HepG2 (cell line): Measurements from ENCODE around the gene SZRD1. TPM values are rescaled to one million over a fixed set of nuclear protein-coding genes. Genes with fewer than 3 reads are reported as not detected.

Experiments used
- ATAC-seq: fragments of 200-7000 bp; cut with Tn5 transposase; 3 replicates; pipeline ENCODE4 v1.9.1; 2020; ENCODE audit warnings: mild to moderate bottlenecking, moderate library complexity
- BruUV-seq: library from RNA; stranded (reverse); fragments of 400-500 nt; replicated peaks from 2 replicates; lab custom pipeline; 2021; lab: Mats Ljungman, UMichigan
- CTCF ChIA-PET: fragments of 300-600 bp; formaldehyde crosslinking; extraction: SDS; loops from one replicate; lab custom pipeline; 2021; ENCODE audit warnings: low total read pairs, inconsistent platforms, low intra/inter-chr PET ratio; lab: Yijun Ruan, JAX
- POLR2A ChIA-PET: fragments of 350-600 bp; sonication (Branson Sonifier 250); formaldehyde crosslinking; loops from one replicate; lab custom pipeline; 2020; ENCODE audit warnings: antibody characterized with exemption, inconsistent platforms; lab: Yijun Ruan, JAX
- DNase-seq: peaks from one replicate; pipeline ENCODE4 v3.0.0-alpha.2; 2015; ENCODE audit warnings: low spot score
- FAIRE-seq: peaks from 3 replicates; lab custom pipeline; 2011; peaks lifted over from hg19 to GRCh38; lab: Jason Lieb, UNC
- H2AFZ ChIP-seq: one replicate; pipeline ENCODE4 v1.6.1; 2011; ENCODE audit warnings: low read length, inconsistent platforms
- H3K27ac ChIP-seq: fragments of 300-600 bp; 3 replicates; pipeline ENCODE4 v1.8.0; 2011; ENCODE audit warnings: mixed run types, mild to moderate bottlenecking, mixed read lengths, low read length, inconsistent platforms; ENCODE audit not compliant: insufficient read depth; ENCODE audit errors: extremely low read length
- H3K27me3 ChIP-seq, 2 experiments: fragments of 200-600 bp in 1 of 2; 2 replicates in 1 of 2; 3 replicates in 1 of 2; pipeline versions ENCODE4 v1.6.0 to v1.8.0; 2011; ENCODE audit warnings: low read length in 2 of 2, mild to moderate bottlenecking in 2 of 2, moderate library complexity in 2 of 2, inconsistent platforms in 1 of 2; ENCODE audit not compliant: insufficient read depth in 2 of 2, control insufficient read depth in 1 of 2
- H3K36me3 ChIP-seq, 2 experiments: fragments of 200-600 bp in 1 of 2; replicated peaks in 1 of 2; 2 replicates in 1 of 2; 3 replicates in 1 of 2; pipeline versions ENCODE4 v1.5.1 to v1.8.0; 2011; ENCODE audit warnings: low read length in 2 of 2, inconsistent platforms in 1 of 2; ENCODE audit not compliant: insufficient read depth in 2 of 2, control insufficient read depth in 1 of 2
- H3K4me1 ChIP-seq: 2 replicates; pipeline ENCODE4 v1.5.1; 2012; ENCODE audit warnings: low read length, inconsistent platforms; ENCODE audit not compliant: insufficient read depth
- H3K4me2 ChIP-seq: 2 replicates; pipeline ENCODE4 v1.6.0; 2011; ENCODE audit warnings: low read depth, low read length, inconsistent platforms
- H3K4me3 ChIP-seq, 3 experiments: fragments of 200-600 bp in 1 of 3; sonication (generic), shearing (Covaris generic) in 1 of 3; replicated peaks in 1 of 3; 2 replicates each; pipeline ENCODE4 v1.5.1; 2011 to 2016; ENCODE audit warnings: low read length in 3 of 3, inconsistent platforms in 2 of 3, low read depth in 2 of 3, mild to moderate bottlenecking in 2 of 3, control low read depth in 1 of 3, mixed read lengths in 1 of 3; ENCODE audit not compliant: insufficient read depth in 1 of 3
- H3K79me2 ChIP-seq: one replicate; pipeline ENCODE4 v1.6.1; 2011; ENCODE audit warnings: low read length, inconsistent platforms; ENCODE audit not compliant: insufficient read depth
- H3K9ac ChIP-seq: 2 replicates; pipeline ENCODE4 v1.6.0; 2011; ENCODE audit warnings: mild to moderate bottlenecking, low read depth, low read length, inconsistent platforms; ENCODE audit not compliant: insufficient read depth
- H3K9me3 ChIP-seq: 2 replicates; pipeline ENCODE4 v1.5.1; 2012; ENCODE audit warnings: mild to moderate bottlenecking, low read length
- H4K20me1 ChIP-seq: 2 replicates; pipeline ENCODE4 v1.6.0; 2011; ENCODE audit warnings: inconsistent platforms, mild to moderate bottlenecking, low read length, moderate library complexity; ENCODE audit not compliant: insufficient read depth
- AKAP8 ChIP-seq: sonication (generic); formaldehyde crosslinking; IDR thresholded peaks from 2 replicates; pipeline ENCODE4 v1.5.1; 2020; ENCODE audit warnings: mild to moderate bottlenecking, missing genetic modification reagents
- E2F1 ChIP-seq: sonication (generic); formaldehyde crosslinking; IDR thresholded peaks from 2 replicates; pipeline ENCODE4 v1.5.0; 2020; ENCODE audit warnings: missing genetic modification reagents
- MLLT10 ChIP-seq: sonication (generic); formaldehyde crosslinking; IDR thresholded peaks from 2 replicates; pipeline ENCODE4 v1.4.0; 2020; ENCODE audit warnings: missing genetic modification reagents
- MLXIP ChIP-seq: sonication (generic); formaldehyde crosslinking; IDR thresholded peaks from 2 replicates; pipeline ENCODE4 v1.9.0; 2021; ENCODE audit warnings: missing genetic modification reagents, borderline replicate concordance
- PAX8 ChIP-seq: sonication (generic); formaldehyde crosslinking; IDR thresholded peaks from 2 replicates; pipeline ENCODE4 v1.8.0; 2022; ENCODE audit warnings: mild to moderate bottlenecking, missing genetic modification reagents, borderline replicate concordance
- PBX2 ChIP-seq: IDR thresholded peaks from 2 replicates; pipeline ENCODE4 v1.6.1; 2016; ENCODE audit warnings: control low read depth
- REPIN1 ChIP-seq: sonication (generic); formaldehyde crosslinking; IDR thresholded peaks from 2 replicates; pipeline ENCODE4 v1.8.0; 2022; ENCODE audit warnings: missing genetic modification reagents, low read depth, mild to moderate bottlenecking, borderline replicate concordance
- SRY ChIP-seq: sonication (generic); formaldehyde crosslinking; IDR thresholded peaks from 2 replicates; pipeline ENCODE4 v1.8.0; 2022; ENCODE audit warnings: mild to moderate bottlenecking, missing genetic modification reagents
- ZFP41 ChIP-seq: sonication (generic); formaldehyde crosslinking; IDR thresholded peaks from 2 replicates; pipeline ENCODE4 v1.4.0; 2020; ENCODE audit warnings: mild to moderate bottlenecking, missing genetic modification reagents, borderline replicate concordance
- ZFP90 ChIP-seq: sonication (generic); formaldehyde crosslinking; IDR thresholded peaks from 2 replicates; pipeline ENCODE4 v1.8.0; 2022; ENCODE audit warnings: missing genetic modification reagents, mild to moderate bottlenecking, inconsistent platforms, borderline replicate concordance
- ZNF556 ChIP-seq: sonication (generic); formaldehyde crosslinking; IDR thresholded peaks from 2 replicates; pipeline ENCODE4 v1.4.0; 2020; ENCODE audit warnings: mild to moderate bottlenecking, missing genetic modification reagents, borderline replicate concordance
- ZNF615 ChIP-seq: sonication (generic); formaldehyde crosslinking; IDR thresholded peaks from 2 replicates; pipeline ENCODE4 v1.5.0; 2020; ENCODE audit warnings: mild to moderate bottlenecking, missing genetic modification reagents, borderline replicate concordance
- ZNF646 ChIP-seq: sonication (generic); formaldehyde crosslinking; IDR thresholded peaks from 2 replicates; pipeline ENCODE4 v1.9.0; 2021; ENCODE audit warnings: mild to moderate bottlenecking, missing genetic modification reagents
- WGBS: methylation state at CpG from one replicate; pipeline ENCODE4 v1.1.6; 2017; ENCODE audit warnings: low lambda C conversion rate; 5-methylcytosine and 5-hydroxymethylcytosine counted together
- in situ Hi-C: cut with HindIII; loops from 2 replicates; pipeline ENCODE4 v1.10.0; 2017; ENCODE audit warnings: low pct_unique_long_range_greater_than_20kb; ENCODE audit not compliant: extremely low pct_ligation_motif_present
- intact Hi-C: fragments of 100-400 bp; cut with micrococcal nuclease; formaldehyde crosslinking; loops from one replicate; pipeline ENCODE4 v1.10.0; 2022; ENCODE audit not compliant: unreplicated experiment
- polyA plus RNA-seq, 8 experiments: library from polyadenylated mRNA; depleted of rRNA in 3 of 8; stranded (reverse) in 7 of 8; unstranded in 1 of 8; fragments of >200 nt; fragmentation: Illumina TruSeq in 4 of 8; extraction: Trizol in 4 of 8; gene quantifications; 2 replicates each; pipeline versions ENCODE4 v1.2.1 to v1.2.3, GENCODE V29; 2011 to 2016; ENCODE audit warnings: low read depth in 4 of 8, missing spikeins in 1 of 8, mixed read lengths in 1 of 8; ENCODE audit not compliant: insufficient read depth in 1 of 8
- total RNA-seq, 5 experiments: library from RNA; depleted of rRNA; stranded (reverse); fragments of >200 nt; fragmentation: Illumina TruSeq; extraction: Trizol; gene quantifications; 2 replicates each; pipeline ENCODE4 v1.2.3, GENCODE V29; 2016; ENCODE audit warnings: low read depth in 1 of 5

The SZRD1 gene
- total and polyA plus RNA-seq, 2 of the 13 experiments (the other 11 are each of a cell fraction or from before 2014, with no cell fraction given), result 28.5 to 41.4 TPM

- Histone ChIP-seq H4K20me1 (peaks cover 54% of the 10 kb centered on the region), H3K9ac (no peak overlapping the region), H2AFZ (no peak overlapping the region), H3K79me2 (peaks cover 90% of the 10 kb centered on the region), H3K27ac (no peak overlapping the region), H3K27me3 (no peaks in the 10 kb centered on the region), H3K4me1 (peaks cover 83% of the 10 kb centered on the region), H3K4me3 (no peak overlapping the region), H3K4me2 (no peak overlapping the region), H3K9me3 (no peaks in the 10 kb centered on the region), H3K36me3 (no peaks in the 10 kb centered on the region; a peak in 1 of 5 replicates)
- in situ Hi-C loops (no loop called here), intact Hi-C loops (no loop called here)
- DNase-seq (no peak), FAIRE-seq (no peak), ATAC-seq (no peak)
- CTCF ChIA-PET, result no interaction called here
- POLR2A ChIA-PET, result no interaction called here
- 97% methylated on average over 3 of the region's 3 CpGs for WGBS
- no TSS peak for BruUV-seq
- TF ChIP-seq ZNF646 (no peak), ZNF615 (CRISPR knock-in tag) (no peak), ZFP90 (CRISPR knock-in tag) (no peak), MLXIP (CRISPR knock-in tag) (no peak), SRY (CRISPR knock-in tag) (no peak), PBX2 (CRISPR knock-in tag) (no peak), MLLT10 (CRISPR knock-in tag) (no peak), ZFP41 (no peak), PAX8 (CRISPR knock-in tag) (no peak), AKAP8 (CRISPR knock-in tag) (no peak), E2F1 (CRISPR knock-in tag) (no peak), ZNF556 (CRISPR knock-in tag) (no peak), REPIN1 (CRISPR knock-in tag) (no peak)
Measured at GRCh38 chr1:16374266-16374665, 7.2 kb downstream of the SZRD1 start.
